ENCODE data around the gene CDH4. TPM values are rescaled to one million over a fixed set of nuclear protein-coding genes. Genes with fewer than 3 reads are reported as not detected.

Gene CDH4
- total RNA-seq, 2 experiments from 2014 or later: 0.11 to 0.18 TPM

DNA sequence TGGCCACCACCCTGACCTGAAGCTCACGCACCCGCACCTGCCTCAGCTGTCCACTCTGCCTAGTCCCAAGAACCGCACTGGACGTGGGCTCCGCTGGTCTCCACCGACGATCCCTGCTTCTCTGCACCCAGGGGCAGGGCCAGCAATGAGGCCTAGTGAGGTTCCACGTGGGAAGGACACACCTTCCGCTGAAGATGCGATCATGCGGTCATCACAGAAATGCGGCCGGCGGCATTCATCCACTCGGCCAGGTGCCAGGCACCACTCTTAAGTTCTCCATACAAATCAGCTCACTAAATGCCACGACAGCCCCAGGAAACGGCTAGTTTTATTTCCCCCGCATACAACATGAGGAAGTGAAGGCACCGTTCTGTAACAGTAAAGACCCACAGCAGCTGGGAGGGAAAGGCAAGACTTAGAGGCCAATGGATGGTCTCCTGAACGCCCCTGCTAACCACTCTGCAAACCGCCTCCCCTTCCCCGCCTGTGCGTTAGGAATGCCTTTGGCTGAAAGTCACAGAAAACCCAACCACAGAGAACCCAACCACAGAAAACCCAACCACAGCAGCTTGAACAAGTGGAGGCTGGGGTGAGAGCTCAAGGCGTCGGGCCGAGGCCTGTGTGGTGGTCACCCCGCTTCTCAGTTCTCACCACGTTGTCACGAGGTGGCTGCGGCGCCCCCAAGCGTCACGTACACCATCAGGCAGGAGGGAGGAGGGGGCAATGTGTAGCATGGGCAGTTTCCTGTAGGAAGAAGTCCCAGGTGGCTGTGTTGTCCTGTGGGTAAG, 609.2 kb downstream of the CDH4 start:
- POLR2A ChIA-PET: no interaction called here
- intact Hi-C loops (cut with micrococcal nuclease): no loop called here
- H3K36me3 Mint-ChIP-seq (ENCODE audit: low read depth): no peaks in the 10 kb centered on the region
- H3K27me3 Mint-ChIP-seq: peaks cover 7% of the 10 kb centered on the region
- no peak overlapping the region for H3K4me3 Mint-ChIP-seq
- H3K9me3 Mint-ChIP-seq: peaks cover 9% of the 10 kb centered on the region
- peak; percentile 17 for DNase-seq
- H3K27ac Mint-ChIP-seq: no peak overlapping the region
- H3K4me1 Mint-ChIP-seq (ENCODE audit: low read depth): no peaks in the 10 kb centered on the region
- no peak for TF ChIP-seq CTCF (IDR thresholded peaks at IDR 0.05)
- ATAC-seq: no peak
- CTCF ChIA-PET: no interaction called here

- Mint-ChIP-seq H3K27me3 (peaks cover 7% of the 10 kb centered on the region), H3K4me1 (ENCODE audit: low read depth) (no peaks in the 10 kb centered on the region), H3K27ac (no peak overlapping the region), H3K4me3 (no peak overlapping the region), H3K9me3 (peaks cover 11% of the 10 kb centered on the region), H3K36me3 (ENCODE audit: low read depth) (no peaks in the 10 kb centered on the region)
- POLR2A ChIA-PET: no interaction called here
- ATAC-seq (no peak), DNase-seq (no peak)
- intact Hi-C loops (cut with micrococcal nuclease): no loop called here
- CTCF ChIA-PET: no interaction called here
- no peak for TF ChIP-seq CTCF (IDR thresholded peaks at IDR 0.05)
These were observed 609.8 kb downstream of the CDH4 start for GRCh38 chr20:61861858-61862257.

DNA sequence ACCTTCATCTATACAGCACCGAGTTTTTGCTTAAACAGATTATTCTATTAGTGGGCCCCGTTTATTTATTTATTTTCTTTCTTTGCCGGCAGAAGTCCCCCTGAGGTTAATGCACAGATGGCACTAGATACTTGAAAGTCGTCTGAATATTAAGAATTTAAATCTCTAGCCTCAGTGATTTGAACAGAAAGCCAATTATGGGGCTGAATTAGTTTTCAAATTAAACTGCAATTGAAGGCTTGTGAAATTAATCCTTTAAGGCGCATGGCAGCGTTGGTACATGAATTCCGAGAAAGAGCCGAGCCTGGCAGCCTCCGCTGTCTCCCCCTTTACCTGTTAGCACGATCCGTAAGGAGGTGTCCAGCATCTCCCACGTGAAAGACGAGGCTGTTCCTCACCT, 610.8 kb downstream of the CDH4 start:
- DNase-seq (no peak), ATAC-seq (no peak)
- no peak overlapping the region for H3K27ac Mint-ChIP-seq
- H3K4me3 Mint-ChIP-seq: no peak overlapping the region
- H3K36me3 Mint-ChIP-seq (ENCODE audit: low read depth): no peaks in the 10 kb centered on the region
- ChIA-PET CTCF (no interaction called here), POLR2A (no interaction called here)
- H3K9me3 Mint-ChIP-seq: peaks cover 11% of the 10 kb centered on the region
- peaks cover 7% of the 10 kb centered on the region for H3K27me3 Mint-ChIP-seq
- H3K4me1 Mint-ChIP-seq (ENCODE audit: low read depth): no peaks in the 10 kb centered on the region
- intact Hi-C loops (cut with micrococcal nuclease): no loop called here
- no peak for TF ChIP-seq CTCF (IDR thresholded peaks at IDR 0.05)

GRCh38 chr20:61864481-61864880, 612.4 kb downstream of the CDH4 start:
- CTCF ChIA-PET: no interaction called here
- H3K9me3 Mint-ChIP-seq: peaks cover 11% of the 10 kb centered on the region
- POLR2A ChIA-PET: no interaction called here
- H3K27ac Mint-ChIP-seq: no peak overlapping the region
- ATAC-seq: no peak
- H3K4me3 Mint-ChIP-seq: no peak overlapping the region
- no peaks in the 10 kb centered on the region for H3K36me3 Mint-ChIP-seq (ENCODE audit: low read depth)
- peaks cover 7% of the 10 kb centered on the region for H3K27me3 Mint-ChIP-seq
- TF ChIP-seq CTCF (IDR thresholded peaks at IDR 0.05): no peak
- intact Hi-C loops (cut with micrococcal nuclease): no loop called here
- H3K4me1 Mint-ChIP-seq (ENCODE audit: low read depth): no peaks in the 10 kb centered on the region
- DNase-seq: no peak

DNA sequence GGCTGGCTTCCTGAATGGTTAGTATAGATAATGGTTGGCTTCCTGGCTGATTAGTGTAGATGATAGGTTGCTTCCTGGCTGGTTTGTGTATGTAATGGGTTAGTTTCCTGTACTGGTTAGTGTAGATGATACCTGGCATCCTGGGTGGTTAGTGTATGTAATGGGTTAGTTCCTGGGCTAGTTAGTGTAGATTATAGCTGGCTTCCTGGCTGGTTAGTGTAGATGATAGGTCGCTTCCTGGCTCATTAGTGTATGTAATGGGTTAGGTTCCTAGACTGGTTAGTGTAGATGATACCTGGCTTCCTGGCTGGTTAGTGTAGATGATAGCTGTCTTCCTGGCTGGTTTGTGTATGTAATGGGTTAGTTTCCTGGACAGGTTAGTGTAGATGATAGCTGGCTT, 613.3 kb downstream of the CDH4 start:
- H3K27me3 Mint-ChIP-seq: peaks cover 3% of the 10 kb centered on the region
- DNase-seq (no peak), ATAC-seq (no peak)
- intact Hi-C loops (cut with micrococcal nuclease): no loop called here
- ChIA-PET POLR2A (no interaction called here), CTCF (no interaction called here)
- H3K4me3 Mint-ChIP-seq: no peak overlapping the region
- H3K27ac Mint-ChIP-seq: no peak overlapping the region
- TF ChIP-seq CTCF (IDR thresholded peaks at IDR 0.05): no peak
- H3K9me3 Mint-ChIP-seq: peaks cover 11% of the 10 kb centered on the region
- no peaks in the 10 kb centered on the region for H3K36me3 Mint-ChIP-seq (ENCODE audit: low read depth)
- no peaks in the 10 kb centered on the region for H3K4me1 Mint-ChIP-seq (ENCODE audit: low read depth)
